ENCODE results near the gene CASD1. TPM values are rescaled to one million over a fixed set of nuclear protein-coding genes. Genes with fewer than 3 reads are reported as not detected.

CASD1 gene
- total RNA-seq, 1 experiment from 2014 or later = 14.0 TPM

- Histone ChIP-seq H4K20me1 (ENCODE audit: insufficient read depth) (no peaks in the 10 kb centered on the region), H3K36me3 (ENCODE audit: low read depth) (0 out of 2 replicates have a peak, but pooled peaks cover 3% of the 10 kb centered on the region), H3K9me3 (ENCODE audit: insufficient read depth, low read depth) (no peaks in the 10 kb centered on the region), H3K79me2 (ENCODE audit: low read depth) (peaks cover 40% of the 10 kb centered on the region), H3K4me1 (replicated peaks; ENCODE audit: insufficient read depth) (peaks cover 22% of the 10 kb centered on the region), H3K9me2 (ENCODE audit: insufficient read depth) (no peaks in the 10 kb centered on the region), H3K4me3 (no peak overlapping the region), H3K27me3 (ENCODE audit: insufficient read depth, low read depth) (no peaks in the 10 kb centered on the region), H3K4me2 (no peak overlapping the region), H3K27ac (no peak overlapping the region), H2AFZ (no peak overlapping the region), H3F3A (ENCODE audit: insufficient read depth, low read depth) (peaks cover 24% of the 10 kb centered on the region)
- no TSS peak for BruUV-seq (replicated peaks)
- intact Hi-C loops (cut with micrococcal nuclease; ENCODE audit: unreplicated experiment) = loop anchor here (5.0 kb wide), 1 partner anchor 183 kb away; no protein-coding TSS in a partner anchor
- ChIA-PET CTCF (no interaction called here), POLR2A (ENCODE audit: unreplicated experiment) (no interaction called here)
- DNase-seq = no peak
- TF ChIP-seq, protein P1, sequence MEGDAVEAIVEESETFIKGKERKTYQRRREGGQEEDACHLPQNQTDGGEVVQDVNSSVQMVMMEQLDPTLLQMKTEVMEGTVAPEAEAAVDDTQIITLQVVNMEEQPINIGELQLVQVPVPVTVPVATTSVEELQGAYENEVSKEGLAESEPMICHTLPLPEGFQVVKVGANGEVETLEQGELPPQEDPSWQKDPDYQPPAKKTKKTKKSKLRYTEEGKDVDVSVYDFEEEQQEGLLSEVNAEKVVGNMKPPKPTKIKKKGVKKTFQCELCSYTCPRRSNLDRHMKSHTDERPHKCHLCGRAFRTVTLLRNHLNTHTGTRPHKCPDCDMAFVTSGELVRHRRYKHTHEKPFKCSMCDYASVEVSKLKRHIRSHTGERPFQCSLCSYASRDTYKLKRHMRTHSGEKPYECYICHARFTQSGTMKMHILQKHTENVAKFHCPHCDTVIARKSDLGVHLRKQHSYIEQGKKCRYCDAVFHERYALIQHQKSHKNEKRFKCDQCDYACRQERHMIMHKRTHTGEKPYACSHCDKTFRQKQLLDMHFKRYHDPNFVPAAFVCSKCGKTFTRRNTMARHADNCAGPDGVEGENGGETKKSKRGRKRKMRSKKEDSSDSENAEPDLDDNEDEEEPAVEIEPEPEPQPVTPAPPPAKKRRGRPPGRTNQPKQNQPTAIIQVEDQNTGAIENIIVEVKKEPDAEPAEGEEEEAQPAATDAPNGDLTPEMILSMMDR (conservative IDR thresholded peaks at IDR 0.05) = no peak
- TF ChIP-seq EZH2 (IDR thresholded peaks at IDR 0.05; ENCODE audit: low read depth) = no peak
Measured at GRCh38 chr7:94514140-94514889, 4.7 kb downstream of the CASD1 start.

- no peaks in the 10 kb centered on the region for H3K9me3 ChIP-seq (ENCODE audit: insufficient read depth, low read depth)
- peaks cover 40% of the 10 kb centered on the region for H3K79me2 ChIP-seq (ENCODE audit: low read depth)
- no peak for DNase-seq
- ChIA-PET POLR2A (ENCODE audit: unreplicated experiment) (no interaction called here), CTCF (no interaction called here)
- no peak for TF ChIP-seq EZH2 (IDR thresholded peaks at IDR 0.05; ENCODE audit: low read depth)
- TF ChIP-seq, protein P1 (conservative IDR thresholded peaks at IDR 0.05) = no peak
- no peaks in the 10 kb centered on the region for H4K20me1 ChIP-seq (ENCODE audit: insufficient read depth)
- H3K4me1 ChIP-seq (replicated peaks; ENCODE audit: insufficient read depth) = peaks cover 22% of the 10 kb centered on the region
- no peak overlapping the region for H3K4me3 ChIP-seq
- intact Hi-C loops (cut with micrococcal nuclease; ENCODE audit: unreplicated experiment) = loop anchor here (5.0 kb wide), 1 partner anchor 182 kb away; no protein-coding TSS in a partner anchor
- no peak overlapping the region for H3K4me2 ChIP-seq
- peaks cover 24% of the 10 kb centered on the region for H3F3A ChIP-seq (ENCODE audit: insufficient read depth, low read depth)
- H3K9me2 ChIP-seq (ENCODE audit: insufficient read depth) = no peaks in the 10 kb centered on the region
- no TSS peak for BruUV-seq (replicated peaks)
- H3K36me3 ChIP-seq (ENCODE audit: low read depth) = 0 out of 2 replicates have a peak, but pooled peaks cover 3% of the 10 kb centered on the region
- H3K27me3 ChIP-seq (ENCODE audit: insufficient read depth, low read depth) = no peaks in the 10 kb centered on the region
- H2AFZ ChIP-seq = no peak overlapping the region
- H3K27ac ChIP-seq = no peak overlapping the region
Measured at GRCh38 chr7:94514917-94515316, 5.3 kb downstream of the CASD1 start.

- Histone ChIP-seq H3K27me3 (ENCODE audit: insufficient read depth, low read depth) (no peaks in the 10 kb centered on the region), H3K79me2 (ENCODE audit: low read depth) (no peaks in the 10 kb centered on the region), H3K36me3 (ENCODE audit: low read depth) (0 out of 2 replicates have a peak, but pooled peaks cover 3% of the 10 kb centered on the region), H4K20me1 (ENCODE audit: insufficient read depth) (no peaks in the 10 kb centered on the region), H3F3A (ENCODE audit: insufficient read depth, low read depth) (no peaks in the 10 kb centered on the region), H3K4me1 (replicated peaks; ENCODE audit: insufficient read depth) (no peaks in the 10 kb centered on the region), H3K27ac (no peak overlapping the region), H3K4me3 (no peak overlapping the region), H3K4me2 (no peak overlapping the region), H3K9me3 (ENCODE audit: insufficient read depth, low read depth) (no peaks in the 10 kb centered on the region), H2AFZ (no peak overlapping the region), H3K9me2 (ENCODE audit: insufficient read depth) (no peaks in the 10 kb centered on the region)
- CTCF ChIA-PET = no interaction called here
- no peak for DNase-seq
- POLR2A ChIA-PET (ENCODE audit: unreplicated experiment) = no interaction called here
- no TSS peak for BruUV-seq (replicated peaks)
- intact Hi-C loops (cut with micrococcal nuclease; ENCODE audit: unreplicated experiment) = no loop called here
- no peak for TF ChIP-seq EZH2 (IDR thresholded peaks at IDR 0.05; ENCODE audit: low read depth)
- TF ChIP-seq, protein P1 (conservative IDR thresholded peaks at IDR 0.05) = no peak
Measured at GRCh38 chr7:94525923-94526322, 16.3 kb downstream of the CASD1 start.

All from PC-9 (cell line).